GM21619 (cell line): ENCODE results near the gene TANC1.

Source experiments
- ATAC-seq: cut with Tn5 transposase; IDR thresholded peaks from one replicate; pipeline ENCODE4 v1.9.1; 2021; ENCODE audit not compliant: unreplicated experiment

Gene TANC1

DNA sequence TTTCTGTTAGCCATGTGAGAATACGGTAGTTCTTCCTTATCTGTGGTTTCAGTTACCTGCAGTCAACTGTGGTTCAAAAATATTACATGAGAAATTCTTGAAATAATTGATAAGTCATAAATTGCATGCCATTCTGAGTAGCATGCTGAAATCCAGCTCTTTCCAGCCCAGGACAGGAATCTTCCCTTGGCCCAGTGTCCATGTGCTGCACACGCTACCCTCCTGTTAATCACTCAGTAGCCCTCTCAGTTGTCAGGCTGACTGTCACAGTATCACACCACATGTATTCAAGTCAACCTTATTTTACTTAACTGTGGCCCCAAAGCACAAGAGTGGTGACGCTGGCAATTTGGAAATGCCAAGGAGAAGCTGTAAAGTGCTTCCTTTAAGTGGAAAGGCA lies 141.1 kb downstream of the TANC1 start:
- ATAC-seq = no peak

GRCh38 chr2:159110784-159111183 lies 142.3 kb downstream of the TANC1 start:
- no peak for ATAC-seq

GRCh38 chr2:159111346-159111927 lies 143.0 kb downstream of the TANC1 start:
- no peak for ATAC-seq

DNA sequence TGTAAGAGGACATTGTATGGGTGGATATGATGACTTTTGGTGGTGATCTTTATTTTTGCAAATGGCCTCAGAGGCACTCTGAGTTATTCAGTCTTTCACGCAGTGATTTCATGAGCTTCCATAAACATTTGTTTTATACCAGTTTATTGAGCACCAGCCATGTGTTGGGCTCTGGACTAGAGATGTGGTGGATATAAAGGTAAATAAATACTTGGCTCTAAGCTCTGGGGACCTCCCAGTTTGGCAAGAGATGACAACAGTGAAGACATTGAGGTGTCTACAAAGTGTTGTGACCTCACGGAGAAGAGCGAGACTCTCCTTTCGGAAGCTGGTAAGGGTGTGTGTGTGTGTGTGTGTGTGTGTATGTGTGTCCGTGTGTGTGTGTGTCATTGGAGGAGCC lies 146.4 kb downstream of the TANC1 start:
- ATAC-seq = no peak

DNA sequence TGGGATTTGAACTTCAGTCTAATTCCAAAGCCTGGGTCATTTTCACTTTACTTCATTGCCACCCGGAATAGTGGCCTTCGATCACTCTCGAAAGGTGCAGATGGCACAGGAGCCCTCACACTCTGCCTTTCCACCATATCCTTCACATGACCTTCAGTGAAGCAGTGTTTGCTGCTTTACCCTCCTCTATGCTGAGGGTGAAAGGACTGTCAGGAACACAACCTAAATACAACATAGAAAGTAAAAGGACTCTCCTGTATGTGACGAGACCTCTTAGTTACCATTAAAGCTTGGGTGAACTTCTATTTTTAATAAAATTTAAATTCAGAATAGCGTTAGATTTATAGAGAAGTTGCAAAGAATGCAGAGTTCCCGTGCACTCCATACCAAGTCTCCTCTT lies 148.5 kb downstream of the TANC1 start:
- ATAC-seq = no peak

GRCh38 chr2:159117658-159118057 lies 149.2 kb downstream of the TANC1 start:
- ATAC-seq = no peak

- ATAC-seq = peak; percentile 90
These were observed 149.8 kb downstream of the TANC1 start for GRCh38 chr2:159118115-159118858.

DNA sequence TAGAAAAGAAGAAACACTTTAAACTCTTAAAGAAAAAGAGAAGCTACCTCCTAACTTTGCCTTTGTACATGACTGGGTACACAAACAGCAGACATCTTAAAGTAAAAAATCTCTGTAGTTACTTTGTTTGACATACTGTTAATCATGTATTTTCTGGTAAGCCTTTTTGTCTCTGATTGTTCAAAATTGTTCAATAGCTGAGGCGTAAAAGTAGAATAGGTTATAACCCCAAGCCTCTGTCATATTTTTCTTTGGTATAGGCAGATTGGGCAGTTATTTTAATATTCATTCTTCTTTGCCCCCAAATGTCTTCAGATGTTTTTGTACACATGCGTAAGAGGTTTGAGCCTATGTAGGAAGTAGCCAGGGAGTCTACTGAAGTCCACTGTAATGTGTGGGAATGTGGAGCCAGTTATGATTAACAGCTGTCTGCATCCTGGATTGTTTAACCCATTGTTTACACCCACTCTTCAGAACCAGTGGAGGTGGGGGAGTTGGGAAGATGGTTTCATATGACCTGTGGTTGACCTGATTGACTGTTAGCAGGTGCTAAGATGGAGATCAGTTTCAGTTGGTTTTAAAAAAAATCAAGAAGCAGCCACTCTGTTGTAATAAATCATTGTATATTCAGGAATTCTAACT lies 150.5 kb downstream of the TANC1 start:
- no peak for ATAC-seq

DNA sequence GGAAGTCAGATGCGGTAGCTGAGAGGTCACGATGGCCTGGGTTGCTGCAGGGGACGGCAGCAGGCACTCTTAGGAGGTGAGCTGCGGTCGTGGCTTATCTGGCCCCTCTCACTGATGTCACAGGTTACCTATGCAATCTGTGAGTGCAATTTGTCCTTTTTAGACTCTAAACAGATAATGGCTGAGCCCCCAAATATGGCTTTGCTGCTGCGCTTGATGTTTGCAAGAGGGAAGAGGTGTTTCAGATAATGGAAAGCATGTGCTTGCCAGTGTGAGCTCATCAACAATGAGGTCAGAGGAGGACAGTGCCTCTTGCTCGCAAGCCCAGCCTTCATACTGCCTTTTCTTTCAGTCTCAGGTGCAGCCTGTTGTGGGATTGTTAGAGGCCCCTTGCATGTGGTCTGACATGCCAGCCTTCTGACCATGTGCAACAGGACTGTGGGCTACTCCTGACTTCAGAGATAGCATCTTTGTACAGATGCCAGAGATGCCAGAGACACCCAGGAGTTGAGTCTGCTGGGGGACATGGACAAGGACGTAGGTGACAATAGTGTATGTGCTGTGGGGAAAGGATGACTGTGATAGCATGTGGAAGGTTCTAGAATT lies 151.3 kb downstream of the TANC1 start:
- ATAC-seq = no peak

- no peak for ATAC-seq
These were observed 155.3 kb downstream of the TANC1 start for GRCh38 chr2:159123786-159124185.

DNA sequence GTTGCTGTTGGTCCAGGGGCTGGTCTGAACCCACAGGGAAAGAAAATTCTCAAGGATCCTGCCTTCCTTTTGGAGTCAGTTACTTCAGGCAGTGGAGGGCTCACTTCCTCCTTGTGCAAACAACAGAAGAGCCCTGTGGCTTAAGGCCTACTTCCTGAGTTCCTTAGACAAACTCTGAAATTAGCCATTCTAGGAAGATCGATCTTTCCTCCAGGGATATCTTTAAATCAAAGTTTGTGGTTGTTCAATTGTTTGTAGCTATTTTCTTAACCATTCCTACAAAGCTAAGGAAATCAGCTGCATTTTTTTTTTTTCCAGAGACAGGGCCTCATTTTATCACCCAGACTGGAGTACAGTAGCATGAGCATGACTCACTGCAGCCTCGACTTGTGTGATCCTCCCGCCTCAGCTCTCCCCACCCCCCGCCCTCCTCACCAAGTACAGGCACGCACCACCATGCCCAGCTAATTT lies 156.0 kb downstream of the TANC1 start:
- ATAC-seq = no peak

GRCh38 chr2:159124931-159125467 lies 156.6 kb downstream of the TANC1 start:
- ATAC-seq = no peak

DNA sequence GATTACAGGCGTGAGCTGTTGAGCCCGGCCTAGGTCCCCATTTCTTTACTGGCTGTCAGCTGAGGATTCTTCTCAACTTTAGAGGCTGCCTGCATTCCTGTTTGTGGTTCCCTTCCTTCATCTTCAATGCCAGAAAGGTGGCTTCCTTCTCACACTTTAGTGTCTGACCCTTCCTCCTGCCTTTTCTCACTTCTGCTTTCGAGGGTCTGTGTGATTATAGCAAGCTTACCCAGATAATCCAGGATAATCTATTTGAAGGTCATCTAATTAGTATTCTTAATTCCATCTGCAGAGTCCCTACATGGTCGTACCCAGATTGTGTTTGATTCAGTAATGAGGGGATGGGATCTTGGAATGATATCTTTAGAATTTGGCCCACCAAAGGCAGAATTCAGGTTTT lies 157.4 kb downstream of the TANC1 start:
- no peak for ATAC-seq

GRCh38 chr2:159126432-159127022 lies 158.1 kb downstream of the TANC1 start:
- ATAC-seq = no peak

GRCh38 chr2:159128191-159128590 lies 159.8 kb downstream of the TANC1 start:
- no peak for ATAC-seq

DNA sequence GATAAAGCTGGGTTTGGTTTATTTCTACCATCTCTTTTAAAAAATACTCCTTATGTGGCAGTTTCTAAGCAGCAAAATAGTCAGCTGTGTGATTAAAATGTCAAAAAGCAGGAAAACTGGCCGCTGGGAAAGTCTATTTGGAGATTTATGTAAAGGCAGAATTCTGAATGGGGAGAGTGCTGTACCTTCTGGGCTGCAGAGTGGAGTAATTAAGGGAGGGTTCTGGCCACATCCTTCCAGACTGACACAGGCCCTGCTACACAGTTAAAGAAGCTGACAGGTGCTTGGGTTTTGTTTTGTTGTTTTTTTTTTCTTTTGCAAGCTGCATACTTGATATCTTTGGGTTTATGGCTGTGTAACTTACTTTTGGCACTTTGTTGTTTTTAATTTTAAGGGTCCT lies 160.8 kb downstream of the TANC1 start:
- no peak for ATAC-seq

- ATAC-seq = no peak
These were observed 161.4 kb downstream of the TANC1 start for GRCh38 chr2:159129824-159130223.

DNA sequence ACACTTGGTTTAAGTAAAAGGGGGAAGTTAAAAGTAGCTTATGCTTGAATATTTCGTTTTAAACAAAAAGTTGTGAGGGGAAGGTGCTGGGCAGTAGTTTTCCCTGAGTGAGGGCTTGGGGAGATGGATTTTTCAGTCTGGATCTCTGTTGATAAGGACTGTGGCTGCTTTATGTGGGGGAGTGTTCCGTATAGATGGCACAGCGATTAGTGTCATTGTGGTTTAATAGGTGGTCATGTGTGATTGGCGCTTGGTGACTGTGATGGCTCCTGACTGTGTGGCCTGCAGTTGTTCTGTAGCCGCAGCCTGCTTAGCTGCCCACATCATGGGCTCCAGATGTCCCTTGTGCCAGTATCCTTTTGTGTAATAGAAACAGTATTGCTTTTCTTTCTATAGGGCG lies 161.9 kb downstream of the TANC1 start:
- ATAC-seq = no peak

- no peak for ATAC-seq
These were observed 162.9 kb downstream of the TANC1 start for GRCh38 chr2:159131267-159131913.

DNA sequence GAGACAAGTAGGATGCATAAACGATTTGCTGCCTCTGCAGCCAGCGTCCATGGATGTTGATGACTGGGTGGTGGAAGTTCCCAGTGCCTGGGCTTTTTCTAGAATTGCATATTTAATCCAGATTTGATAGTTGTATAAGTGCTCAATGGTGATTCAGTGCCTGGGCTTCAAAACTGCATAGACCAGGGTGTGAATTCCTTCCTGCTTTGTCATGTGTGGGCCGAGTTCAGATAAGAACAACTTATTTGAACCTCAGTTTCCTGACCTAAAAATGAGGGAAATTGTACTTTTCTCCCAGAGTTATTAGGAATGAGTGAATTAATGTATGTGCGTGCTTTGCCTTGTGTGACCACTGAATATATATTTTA lies 163.5 kb downstream of the TANC1 start:
- no peak for ATAC-seq

- no peak for ATAC-seq
These were observed 165.4 kb downstream of the TANC1 start for GRCh38 chr2:159133797-159134196.
